Measurements from ENCODE around the gene PFN3. TPM values are rescaled to one million over a fixed set of nuclear protein-coding genes. Genes with fewer than 3 reads are reported as not detected.

The PFN3 gene
- total RNA-seq, 1 donor from 2014 or later: not detected

- Histone ChIP-seq H3K36me3 (no peaks in the 10 kb centered on the region), H3K9ac (no peak overlapping the region), H3F3A (ENCODE audit: low read depth) (no peaks in the 10 kb centered on the region), H2AFZ (replicated peaks) (no peak overlapping the region), H3K27me3 (peaks cover 26% of the 10 kb centered on the region), H3K4me1 (no peaks in the 10 kb centered on the region), H3K4me3 (no peak overlapping the region), H3K4me2 (no peak overlapping the region), H3K79me2 (ENCODE audit: low read depth) (no peaks in the 10 kb centered on the region), H4K20me1 (ENCODE audit: low read depth) (no peaks in the 10 kb centered on the region), H3K27ac (no peak overlapping the region), H3K9me3 (ENCODE audit: low read depth) (no peaks in the 10 kb centered on the region)
- H3K27me3 Mint-ChIP-seq (ENCODE audit: insufficient read depth, low read depth): peaks cover 3% of the 10 kb centered on the region
- no peak for DNase-seq (ENCODE audit: low spot score)
- TF ChIP-seq EZH2 (IDR thresholded peaks at IDR 0.05) (no peak), EZH2phosphoT487 (IDR thresholded peaks at IDR 0.05) (no peak), CTCF (IDR thresholded peaks at IDR 0.05) (no peak)
- H3K4me3 Mint-ChIP-seq: no peak overlapping the region
- peaks cover 34% of the 10 kb centered on the region for H3K4me1 Mint-ChIP-seq
- no peak overlapping the region for H3K27ac Mint-ChIP-seq
- no peaks in the 10 kb centered on the region for H3K9me3 Mint-ChIP-seq
- no peaks in the 10 kb centered on the region for H3K36me3 Mint-ChIP-seq
These were observed 7.7 kb downstream of the PFN3 start for GRCh38 chr5:177392765-177393164.

GRCh38 chr5:177390363-177391300, 9.8 kb downstream of the PFN3 start:
- H3K36me3 ChIP-seq: no peaks in the 10 kb centered on the region
- no peaks in the 10 kb centered on the region for H3F3A ChIP-seq (ENCODE audit: low read depth)
- H3K79me2 ChIP-seq (ENCODE audit: low read depth): no peaks in the 10 kb centered on the region
- no peak overlapping the region for H3K9ac ChIP-seq
- H3K27me3 ChIP-seq: peaks cover 19% of the 10 kb centered on the region
- peak overlapping the region; percentile 83 for H3K27ac Mint-ChIP-seq
- H4K20me1 ChIP-seq (ENCODE audit: low read depth): no peaks in the 10 kb centered on the region
- H3K27ac ChIP-seq: no peak overlapping the region
- no peaks in the 10 kb centered on the region for H3K9me3 ChIP-seq (ENCODE audit: low read depth)
- no peaks in the 10 kb centered on the region for H3K4me1 ChIP-seq
- no peak overlapping the region for H3K4me3 ChIP-seq
- peak overlapping the region; percentile 44 for H3K4me3 Mint-ChIP-seq
- TF ChIP-seq CTCF (IDR thresholded peaks at IDR 0.05) (peak; percentile 95), EZH2 (IDR thresholded peaks at IDR 0.05) (no peak)
- no peak overlapping the region for H3K4me2 ChIP-seq
- H2AFZ ChIP-seq (replicated peaks): peak overlapping the region; percentile 86
- H3K27me3 Mint-ChIP-seq (ENCODE audit: insufficient read depth, low read depth): peaks cover 3% of the 10 kb centered on the region
- peaks cover 34% of the 10 kb centered on the region for H3K4me1 Mint-ChIP-seq
- H3K9me3 Mint-ChIP-seq: no peaks in the 10 kb centered on the region
- peak; percentile 91 for DNase-seq (ENCODE audit: low spot score)
- H3K36me3 Mint-ChIP-seq: no peaks in the 10 kb centered on the region

- H4K20me1 ChIP-seq (ENCODE audit: low read depth): no peaks in the 10 kb centered on the region
- no peak overlapping the region for H3K4me2 ChIP-seq
- Mint-ChIP-seq H3K27me3 (ENCODE audit: insufficient read depth, low read depth) (peaks cover 8% of the 10 kb centered on the region), H3K27ac (peak overlapping the region; percentile 89), H3K4me1 (peaks cover 34% of the 10 kb centered on the region), H3K9me3 (no peaks in the 10 kb centered on the region), H3K4me3 (peak overlapping the region; percentile 44), H3K36me3 (no peaks in the 10 kb centered on the region)
- TF ChIP-seq EZH2phosphoT487 (IDR thresholded peaks at IDR 0.05) (no peak), CTCF (IDR thresholded peaks at IDR 0.05) (no peak), EZH2 (IDR thresholded peaks at IDR 0.05) (no peak)
- H3K4me1 ChIP-seq: no peaks in the 10 kb centered on the region
- H3K4me3 ChIP-seq: no peak overlapping the region
- no peak overlapping the region for H3K27ac ChIP-seq
- no peak overlapping the region for H3K9ac ChIP-seq
- no peaks in the 10 kb centered on the region for H3K9me3 ChIP-seq (ENCODE audit: low read depth)
- no peaks in the 10 kb centered on the region for H3F3A ChIP-seq (ENCODE audit: low read depth)
- peaks cover 19% of the 10 kb centered on the region for H3K27me3 ChIP-seq
- DNase-seq (ENCODE audit: low spot score): no peak
- no peaks in the 10 kb centered on the region for H3K36me3 ChIP-seq
- H3K79me2 ChIP-seq (ENCODE audit: low read depth): no peaks in the 10 kb centered on the region
- H2AFZ ChIP-seq (replicated peaks): no peak overlapping the region
These were observed 11.0 kb downstream of the PFN3 start for GRCh38 chr5:177389241-177390169.
